Esophagus squamous epithelium (tissue), 5 donors: Measurements from ENCODE around the gene SYDE1. TPM values are rescaled to one million over a fixed set of nuclear protein-coding genes. Genes with fewer than 3 reads are reported as not detected.
"Not testable (repeated sequence)": the region's sequence is repeated elsewhere in the genome, so short reads cannot be mapped to it uniquely, and the experiment has no call there.

Experiments
- DNase-seq: peaks from one replicate; lab custom pipeline; 2025; lab: John Stamatoyannopoulos, UW
- H3K27ac ChIP-seq, 4 donors: fragments of 200-600 bp; sonication (generic); one replicate each; pipeline ENCODE4 v1.5.1; 2016 to 2019; ENCODE audit warnings: mild to moderate bottlenecking in 1 of 4
- H3K27me3 ChIP-seq, 4 donors: fragments of 200-600 bp; sonication (generic); 1 replicate in 3 of 4; 2 replicates in 1 of 4; pipeline versions ENCODE4 v1.5.1 to v1.6.0; 2017 to 2021; ENCODE audit warnings: antibody characterized with exemption in 1 of 4
- H3K36me3 ChIP-seq, 3 donors: fragments of 200-600 bp; sonication (generic); one replicate each; pipeline ENCODE4 v1.5.1; 2016 to 2019
- H3K4me1 ChIP-seq, 3 donors: fragments of 200-600 bp; sonication (generic); one replicate each; pipeline ENCODE4 v1.5.1; 2017 to 2019
- H3K4me3 ChIP-seq, 4 donors: fragments of 200-600 bp; sonication (generic); 1 replicate in 3 of 4; 2 replicates in 1 of 4; pipeline ENCODE4 v1.5.1; 2016 to 2019; ENCODE audit warnings: mild to moderate bottlenecking in 2 of 4, moderate library complexity in 1 of 4
- H3K9me3 ChIP-seq, 3 donors: fragments of 200-600 bp; sonication (generic); one replicate each; pipeline ENCODE4 v1.5.1; 2016 to 2019
- POLR2A ChIP-seq, 4 donors: fragments of 450-650 bp; IDR thresholded peaks; one replicate each; pipeline ENCODE4 v1.6.1; 2017; ENCODE audit warnings: antibody characterized with exemption in 4 of 4, mild to moderate bottlenecking in 4 of 4, moderate library complexity in 3 of 4
- WGBS, 2 donors: methylation state at CpG; one replicate each; pipeline ENCODE4 v1.1.5; 2018; 5-methylcytosine and 5-hydroxymethylcytosine counted together
- intact Hi-C: fragments of 100-400 bp; cut with DNase I; formaldehyde crosslinking; loops from one replicate; pipeline ENCODE4 v1.15.0; 2022
- total RNA-seq, 4 donors: library from RNA; depleted of rRNA; stranded (reverse); fragments of >200 nt; gene quantifications; one replicate each; pipeline ENCODE4 v1.1.0, GENCODE V29; 2016
- TF ChIP-seq, protein P1 (sequence below), 6 experiments: fragments of 450-650 bp in 4 of 6; fragments of 200-600 bp in 2 of 6; sonication (generic) in 2 of 6; IDR thresholded peaks; one replicate each; pipeline ENCODE4 v1.5.1; 2016 to 2019; ENCODE audit warnings: antibody characterized with exemption in 6 of 6, mild to moderate bottlenecking in 4 of 6, moderate library complexity in 4 of 6
- donor health status: DM: yes; HTN: yes; CAD: no.

The SYDE1 gene, protein sequence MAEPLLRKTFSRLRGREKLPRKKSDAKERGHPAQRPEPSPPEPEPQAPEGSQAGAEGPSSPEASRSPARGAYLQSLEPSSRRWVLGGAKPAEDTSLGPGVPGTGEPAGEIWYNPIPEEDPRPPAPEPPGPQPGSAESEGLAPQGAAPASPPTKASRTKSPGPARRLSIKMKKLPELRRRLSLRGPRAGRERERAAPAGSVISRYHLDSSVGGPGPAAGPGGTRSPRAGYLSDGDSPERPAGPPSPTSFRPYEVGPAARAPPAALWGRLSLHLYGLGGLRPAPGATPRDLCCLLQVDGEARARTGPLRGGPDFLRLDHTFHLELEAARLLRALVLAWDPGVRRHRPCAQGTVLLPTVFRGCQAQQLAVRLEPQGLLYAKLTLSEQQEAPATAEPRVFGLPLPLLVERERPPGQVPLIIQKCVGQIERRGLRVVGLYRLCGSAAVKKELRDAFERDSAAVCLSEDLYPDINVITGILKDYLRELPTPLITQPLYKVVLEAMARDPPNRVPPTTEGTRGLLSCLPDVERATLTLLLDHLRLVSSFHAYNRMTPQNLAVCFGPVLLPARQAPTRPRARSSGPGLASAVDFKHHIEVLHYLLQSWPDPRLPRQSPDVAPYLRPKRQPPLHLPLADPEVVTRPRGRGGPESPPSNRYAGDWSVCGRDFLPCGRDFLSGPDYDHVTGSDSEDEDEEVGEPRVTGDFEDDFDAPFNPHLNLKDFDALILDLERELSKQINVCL
- total RNA-seq, result 10 to 100 TPM in 1 of 4 donors, 1 to 10 TPM in 3; 1.4 to 10.3 (median 4.6) TPM

- Histone ChIP-seq H3K27me3 (peaks cover 0 to 8% (median 0%) of the 10 kb centered on the region in 4 donors), H3K27ac (peak within 1 kb of the TSS; percentile 85 to 94 (median 92)), H3K36me3 (peaks cover 0 to 34% (median 6%) of the 10 kb centered on the region in 3 donors), H3K4me1 (peaks cover 8 to 30% (median 15%) of the 10 kb centered on the region in 3 donors), H3K9me3 (peaks cover 0 to 17% (median 6%) of the 10 kb centered on the region in 3 donors), H3K4me3 (peak within 1 kb of the TSS; percentile 58 to 89 (median 78))
- 4 to 10% methylated on average over 19 to 23 of the region's 78 CpGs for WGBS, 2 donors
- intact Hi-C loops, result loop anchor here (5.0 to 10.0 kb wide), 2 partner anchors 45 to 137 kb away; no protein-coding TSS in a partner anchor
- no peak for DNase-seq
- TF ChIP-seq POLR2A (IDR thresholded peaks at IDR 0.05), result peak in 1 of 4 donors; percentile 50
- TF ChIP-seq, protein P1, sequence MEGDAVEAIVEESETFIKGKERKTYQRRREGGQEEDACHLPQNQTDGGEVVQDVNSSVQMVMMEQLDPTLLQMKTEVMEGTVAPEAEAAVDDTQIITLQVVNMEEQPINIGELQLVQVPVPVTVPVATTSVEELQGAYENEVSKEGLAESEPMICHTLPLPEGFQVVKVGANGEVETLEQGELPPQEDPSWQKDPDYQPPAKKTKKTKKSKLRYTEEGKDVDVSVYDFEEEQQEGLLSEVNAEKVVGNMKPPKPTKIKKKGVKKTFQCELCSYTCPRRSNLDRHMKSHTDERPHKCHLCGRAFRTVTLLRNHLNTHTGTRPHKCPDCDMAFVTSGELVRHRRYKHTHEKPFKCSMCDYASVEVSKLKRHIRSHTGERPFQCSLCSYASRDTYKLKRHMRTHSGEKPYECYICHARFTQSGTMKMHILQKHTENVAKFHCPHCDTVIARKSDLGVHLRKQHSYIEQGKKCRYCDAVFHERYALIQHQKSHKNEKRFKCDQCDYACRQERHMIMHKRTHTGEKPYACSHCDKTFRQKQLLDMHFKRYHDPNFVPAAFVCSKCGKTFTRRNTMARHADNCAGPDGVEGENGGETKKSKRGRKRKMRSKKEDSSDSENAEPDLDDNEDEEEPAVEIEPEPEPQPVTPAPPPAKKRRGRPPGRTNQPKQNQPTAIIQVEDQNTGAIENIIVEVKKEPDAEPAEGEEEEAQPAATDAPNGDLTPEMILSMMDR (IDR thresholded peaks at IDR 0.05), result no peak
These were observed at the start of gene SYDE1 for GRCh38 chr19:15107061-15108010. SYDE1 (plus strand) TSS chr19:15107401; CDS start chr19:15107434, 33 bp downstream.

GRCh38 chr19:15062036-15062435 is 45.2 kb upstream of the SYDE1 start:
- TF ChIP-seq POLR2A (IDR thresholded peaks at IDR 0.05), result no peak
- TF ChIP-seq, protein P1 (IDR thresholded peaks at IDR 0.05), result no peak
- intact Hi-C loops, result no loop called here
- DNase-seq, result no peak
- no peaks in the 10 kb centered on the region for H3K4me1 ChIP-seq
- H3K9me3 ChIP-seq, result no peaks in the 10 kb centered on the region
- 79 to 86% methylated on average over 12 of the region's 12 CpGs for WGBS, 2 donors
- no peak overlapping the region for H3K4me3 ChIP-seq
- no peak overlapping the region for H3K27ac ChIP-seq
- H3K27me3 ChIP-seq, result peaks cover 0 to 50% (median 0%) of the 10 kb centered on the region in 4 donors
- no peaks in the 10 kb centered on the region for H3K36me3 ChIP-seq

- H3K4me3 ChIP-seq, H3K36me3 ChIP-seq, H3K9me3 ChIP-seq, H3K4me1 ChIP-seq, DNase-seq, H3K27ac ChIP-seq, intact Hi-C loops: not testable (repeated sequence)
- 43 to 54% methylated on average over 4 of the region's 4 CpGs for WGBS, 2 donors
- H3K27me3 ChIP-seq, result peaks cover 0 to 17% (median 0%) of the 10 kb centered on the region in 4 donors
These were observed 36.8 kb upstream of the SYDE1 start for GRCh38 chr19:15070386-15070785.

- Histone ChIP-seq H3K9me3 (no peaks in the 10 kb centered on the region), H3K27me3 (peaks cover 0 to 18% (median 0%) of the 10 kb centered on the region in 4 donors), H3K36me3 (no peaks in the 10 kb centered on the region), H3K4me1 (no peaks in the 10 kb centered on the region), H3K27ac (no peak overlapping the region), H3K4me3 (no peak overlapping the region)
- intact Hi-C loops, result no loop called here
- no peak for DNase-seq
- no peak for TF ChIP-seq POLR2A (IDR thresholded peaks at IDR 0.05)
- TF ChIP-seq, protein P1 (IDR thresholded peaks at IDR 0.05), result no peak
- 68 to 74% methylated on average over 22 of the region's 23 CpGs for WGBS, 2 donors
These were observed 34.1 kb upstream of the SYDE1 start for GRCh38 chr19:15072930-15073647.
